DMS 273 treated with DMSO at 0.1 percent for 48 hours (cell line): ENCODE measurements around the gene RTL3.

Source experiments
- DNase-seq: peaks from one replicate; lab custom pipeline; 2025; lab: John Stamatoyannopoulos, UW

RTL3 gene

GRCh38 chrX:78619834-78620233 lies 39.3 kb downstream of the RTL3 start:
- DNase-seq: no peak

DNA sequence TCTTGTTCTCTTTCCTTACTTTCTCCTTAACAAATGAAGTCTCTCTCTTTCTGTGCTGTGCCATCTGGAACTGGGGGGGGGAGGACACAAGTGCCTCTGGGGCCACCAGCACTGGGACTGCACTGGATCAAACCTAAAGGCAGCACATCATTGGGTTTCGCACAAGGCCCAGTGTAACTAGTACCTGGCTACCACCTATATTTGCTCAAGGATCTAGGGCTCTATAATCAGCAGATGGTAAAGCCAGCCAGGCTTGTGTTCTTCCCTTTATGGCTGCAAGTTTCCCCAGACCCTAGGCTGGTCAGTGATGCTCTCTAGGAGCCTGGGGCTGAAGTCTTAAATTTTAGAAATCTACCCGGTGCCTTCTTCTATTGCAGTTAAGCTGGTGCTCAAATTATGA lies 40.1 kb downstream of the RTL3 start:
- DNase-seq: no peak

GRCh38 chrX:78614264-78614663 lies 44.9 kb downstream of the RTL3 start:
- DNase-seq: no peak
